T-helper 2 cell treated with Interferon-gamma antibody and Interleukin-4, amounts not matched to agents 100 ng/mL and 5 ng/mL, for 36 hours (primary cell): ENCODE results near the gene TMEM215. TPM values are rescaled to one million over a fixed set of nuclear protein-coding genes. Genes with fewer than 3 reads are reported as not detected.

Source experiments
- intact Hi-C: fragments of 100-400 bp; cut with micrococcal nuclease; formaldehyde crosslinking; loops from one replicate; pipeline ENCODE4 v1.15.1; 2023
- total RNA-seq: library from RNA; stranded (reverse); gene quantifications from 2 replicates; pipeline ENCODE4 v1.2.3, GENCODE V29; 2022

The TMEM215 gene
- total RNA-seq, 1 donor from 2014 or later = not detected

DNA sequence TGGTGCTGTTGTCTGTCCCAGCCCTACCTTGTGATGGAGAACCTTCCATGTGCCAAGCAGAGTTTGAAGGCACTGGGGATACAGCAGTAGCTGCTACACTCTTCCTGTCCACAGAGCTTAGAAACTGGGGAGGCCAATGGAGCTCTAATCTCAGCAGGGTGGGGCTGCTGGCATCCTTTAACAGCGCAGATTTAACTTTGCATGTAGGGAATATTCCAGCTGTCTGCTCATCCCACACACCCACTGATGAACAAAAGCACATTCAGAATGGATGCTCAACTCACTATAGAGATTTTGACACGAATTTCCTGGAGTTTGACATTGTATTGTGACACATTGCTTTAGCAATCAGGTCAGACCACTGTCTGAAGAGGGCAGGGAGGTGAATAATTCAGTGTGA is 49.0 kb downstream of the TMEM215 start:
- intact Hi-C loops = no loop called here

Other genes with a start within 250 kb of the TMEM215 start
- 7.8 and 11.9 TPM in 2 replicates for gene SMIM27, start 231.2 kb upstream of the TMEM215 start, total RNA-seq
- gene TOPORS, start 231.0 kb upstream of the TMEM215 start, total RNA-seq = 12.0 and 12.4 TPM in 2 replicates
- gene NDUFB6, start 210.4 kb upstream of the TMEM215 start, total RNA-seq = 40.1 and 44.3 TPM in 2 replicates
- gene TAF1L, start 147.9 kb upstream of the TMEM215 start, total RNA-seq = 0.05 and 0.07 TPM in 2 replicates
- 35.7 and 37.6 TPM in 2 replicates for gene APTX, start 218.1 kb downstream of the TMEM215 start, total RNA-seq
- 199 and 212 TPM in 2 replicates for gene DNAJA1, start 241.7 kb downstream of the TMEM215 start, total RNA-seq